ENCODE results near the gene TRAPPC1.
A peak's percentile ranks its signal among the peaks of the same experiment; 100 is the strongest.
"Not testable (repeated sequence)": the region's sequence is repeated elsewhere in the genome, so short reads cannot be mapped to it uniquely, and the experiment has no call there.

Gene TRAPPC1

GRCh38 chr17:7931709-7932482 is at the start of gene TRAPPC1, which contains the start of gene CNTROB:
Gene TRAPPC1 (minus strand): TSS chr17:7931946. CDS start chr17:7931829, 117 bp downstream.
Gene CNTROB (plus strand): TSS chr17:7932206. CDS start chr17:7933080, 874 bp downstream.
- peak; percentile 98 to 99 for DNase-seq (ENCODE audit: low read depth in 2 of 2)

GRCh38 chr17:7977805-7978204 is 46.1 kb upstream of the TRAPPC1 start:
- no peak for DNase-seq (ENCODE audit: low read depth in 2 of 2)

- DNase-seq (ENCODE audit: low read depth in 2 of 2), result no peak
These were observed 45.3 kb upstream of the TRAPPC1 start for GRCh38 chr17:7977039-7977438.

- no peak for DNase-seq (ENCODE audit: low read depth in 2 of 2)
These were observed 42.9 kb upstream of the TRAPPC1 start for GRCh38 chr17:7974638-7975131.

- DNase-seq (ENCODE audit: low read depth in 2 of 2), result no peak
These were observed 40.5 kb upstream of the TRAPPC1 start for GRCh38 chr17:7972131-7972785.

- DNase-seq (ENCODE audit: low read depth in 2 of 2), result no peak
These were observed 39.9 kb upstream of the TRAPPC1 start for GRCh38 chr17:7971651-7972050.

GRCh38 chr17:7969433-7969832 is 37.7 kb upstream of the TRAPPC1 start:
- no peak for DNase-seq (ENCODE audit: low read depth in 2 of 2)

GRCh38 chr17:7967751-7968150 is 36.0 kb upstream of the TRAPPC1 start:
- DNase-seq (ENCODE audit: low read depth in 2 of 2), result no peak

- DNase-seq (ENCODE audit: low read depth in 2 of 2), result no peak
These were observed 29.7 kb upstream of the TRAPPC1 start for GRCh38 chr17:7961421-7961820.

GRCh38 chr17:7959503-7960253 is 27.9 kb upstream of the TRAPPC1 start:
- no peak for DNase-seq (ENCODE audit: low read depth in 2 of 2)

- no peak for DNase-seq (ENCODE audit: low read depth in 2 of 2)
These were observed 24.7 kb upstream of the TRAPPC1 start for GRCh38 chr17:7956228-7956965.

- no peak for DNase-seq (ENCODE audit: low read depth in 2 of 2)
These were observed 23.9 kb upstream of the TRAPPC1 start for GRCh38 chr17:7955414-7956227.

- DNase-seq (ENCODE audit: low read depth in 2 of 2), result not testable (repeated sequence)
These were observed 21.5 kb upstream of the TRAPPC1 start for GRCh38 chr17:7953266-7953665.

GRCh38 chr17:7951143-7951792 is 19.5 kb upstream of the TRAPPC1 start:
- DNase-seq (ENCODE audit: low read depth in 2 of 2), result no peak

- DNase-seq (ENCODE audit: low read depth in 2 of 2), result no peak
These were observed 18.8 kb upstream of the TRAPPC1 start for GRCh38 chr17:7950578-7950977.

GRCh38 chr17:7947651-7948050 is 15.9 kb upstream of the TRAPPC1 start:
- DNase-seq (ENCODE audit: low read depth in 2 of 2), result no peak

- DNase-seq (ENCODE audit: low read depth in 2 of 2), result no peak
These were observed 14.7 kb upstream of the TRAPPC1 start for GRCh38 chr17:7946441-7946840.

- no peak for DNase-seq (ENCODE audit: low read depth in 2 of 2)
These were observed 13.9 kb upstream of the TRAPPC1 start for GRCh38 chr17:7945651-7946050.

- no peak for DNase-seq (ENCODE audit: low read depth in 2 of 2)
These were observed 12.6 kb upstream of the TRAPPC1 start for GRCh38 chr17:7944326-7944725.

GRCh38 chr17:7943291-7943690 is 11.5 kb upstream of the TRAPPC1 start:
- DNase-seq (ENCODE audit: low read depth in 2 of 2), result no peak
